Measurements from ENCODE around the gene SNX18.

DNA sequence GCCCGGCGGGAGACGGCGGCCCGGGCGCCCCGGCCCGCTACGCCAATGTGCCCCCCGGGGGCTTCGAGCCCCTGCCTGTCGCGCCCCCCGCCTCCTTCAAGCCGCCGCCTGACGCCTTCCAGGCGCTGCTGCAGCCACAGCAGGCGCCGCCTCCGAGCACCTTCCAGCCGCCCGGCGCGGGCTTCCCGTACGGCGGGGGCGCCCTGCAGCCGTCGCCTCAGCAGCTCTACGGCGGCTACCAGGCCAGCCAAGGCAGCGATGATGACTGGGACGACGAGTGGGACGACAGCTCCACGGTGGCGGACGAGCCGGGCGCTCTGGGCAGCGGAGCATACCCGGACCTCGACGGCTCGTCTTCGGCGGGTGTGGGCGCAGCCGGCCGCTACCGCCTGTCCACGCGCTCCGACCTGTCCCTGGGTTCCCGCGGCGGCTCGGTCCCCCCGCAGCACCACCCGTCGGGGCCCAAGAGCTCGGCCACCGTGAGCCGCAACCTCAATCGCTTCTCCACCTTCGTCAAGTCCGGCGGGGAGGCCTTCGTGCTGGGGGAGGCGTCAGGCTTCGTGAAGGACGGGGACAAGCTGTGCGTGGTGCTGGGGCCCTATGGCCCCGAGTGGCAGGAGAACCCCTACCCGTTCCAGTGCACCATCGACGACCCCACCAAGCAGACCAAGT lies 723 bp downstream of the SNX18 start:
- TF ChIP-seq, protein P1, sequence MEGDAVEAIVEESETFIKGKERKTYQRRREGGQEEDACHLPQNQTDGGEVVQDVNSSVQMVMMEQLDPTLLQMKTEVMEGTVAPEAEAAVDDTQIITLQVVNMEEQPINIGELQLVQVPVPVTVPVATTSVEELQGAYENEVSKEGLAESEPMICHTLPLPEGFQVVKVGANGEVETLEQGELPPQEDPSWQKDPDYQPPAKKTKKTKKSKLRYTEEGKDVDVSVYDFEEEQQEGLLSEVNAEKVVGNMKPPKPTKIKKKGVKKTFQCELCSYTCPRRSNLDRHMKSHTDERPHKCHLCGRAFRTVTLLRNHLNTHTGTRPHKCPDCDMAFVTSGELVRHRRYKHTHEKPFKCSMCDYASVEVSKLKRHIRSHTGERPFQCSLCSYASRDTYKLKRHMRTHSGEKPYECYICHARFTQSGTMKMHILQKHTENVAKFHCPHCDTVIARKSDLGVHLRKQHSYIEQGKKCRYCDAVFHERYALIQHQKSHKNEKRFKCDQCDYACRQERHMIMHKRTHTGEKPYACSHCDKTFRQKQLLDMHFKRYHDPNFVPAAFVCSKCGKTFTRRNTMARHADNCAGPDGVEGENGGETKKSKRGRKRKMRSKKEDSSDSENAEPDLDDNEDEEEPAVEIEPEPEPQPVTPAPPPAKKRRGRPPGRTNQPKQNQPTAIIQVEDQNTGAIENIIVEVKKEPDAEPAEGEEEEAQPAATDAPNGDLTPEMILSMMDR (IDR thresholded peaks at IDR 0.05; ENCODE audit: control extremely low read depth in 1 of 3, insufficient read depth in 1 of 3, low read depth in 1 of 3, low read length in 3 of 3), result no peak
- TF ChIP-seq CEBPB (IDR thresholded peaks at IDR 0.05; ENCODE audit: low read depth, low read length) (no peak), EP300 (IDR thresholded peaks at IDR 0.05; ENCODE audit: borderline replicate concordance in 1 of 2, low read depth in 2 of 2, low read length in 2 of 2) (no peak), YY1 (IDR thresholded peaks at IDR 0.05; ENCODE audit: low read depth, low read length) (no peak)

Data from H1 (cell line).